ENCODE data around the gene BZW1. TPM values are rescaled to one million over a fixed set of nuclear protein-coding genes. Genes with fewer than 3 reads are reported as not detected.
A peak's percentile ranks its signal among the peaks of the same experiment; 100 is the strongest.
"Not testable (repeated sequence)": the region's sequence is repeated elsewhere in the genome, so short reads cannot be mapped to it uniquely, and the experiment has no call there.

BZW1 gene
- total and polyA plus RNA-seq, 2 experiments from 2014 or later, result 92.9 to 159 TPM

DNA sequence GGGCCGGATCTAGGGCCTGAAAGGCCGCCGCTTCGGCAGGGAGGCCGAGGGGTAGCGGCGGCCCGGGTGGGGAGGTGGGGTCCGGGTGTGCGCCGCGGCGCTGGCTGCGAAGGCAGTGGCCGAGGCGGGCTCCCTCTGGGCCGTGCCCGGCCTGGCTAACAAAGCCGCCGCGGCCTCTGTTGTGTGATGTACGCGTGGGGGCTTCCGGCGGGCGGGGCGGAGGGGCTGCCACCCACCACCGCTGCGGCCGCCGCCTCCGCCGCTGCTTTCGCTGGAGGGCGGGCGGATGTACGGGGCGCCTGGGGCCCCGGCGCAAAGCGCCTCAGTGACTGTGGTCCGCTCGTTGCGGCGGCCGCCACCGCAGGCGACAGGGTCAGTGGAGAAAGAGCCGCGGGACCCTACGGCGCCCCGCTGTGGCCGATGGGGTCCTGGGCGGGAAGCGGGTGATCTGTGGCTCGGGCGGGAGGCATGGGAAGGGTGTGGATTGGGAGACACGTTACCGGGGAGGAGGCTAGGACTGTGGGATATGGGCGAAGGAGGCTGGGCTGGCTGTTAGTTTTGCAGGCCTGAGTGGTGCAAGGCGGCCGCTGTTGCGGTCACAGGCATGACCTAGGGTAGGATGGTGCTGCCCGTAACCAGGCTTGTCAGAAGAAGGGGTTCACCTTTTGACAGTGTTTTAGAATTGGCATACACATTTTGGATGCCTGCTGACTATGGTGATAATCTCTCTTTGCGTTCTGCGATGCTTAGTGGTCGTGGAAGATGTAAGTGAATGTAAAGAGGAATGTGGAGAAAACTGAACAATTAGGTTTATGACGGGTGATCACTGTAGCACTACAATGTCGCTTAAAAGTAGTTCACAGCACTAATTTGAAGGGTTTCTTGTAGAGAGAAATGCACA lies 662 bp downstream of the BZW1 start:
- peak; percentile 72 to 85 for DNase-seq (ENCODE audit: low read depth in 1 of 2, low spot score in 1 of 2)
- Histone ChIP-seq H3K27me3 (no peaks in the 10 kb centered on the region), H3K9me3 (ENCODE audit: low read depth) (no peaks in the 10 kb centered on the region), H3K4me1 (ENCODE audit: low read depth) (peaks cover 23% of the 10 kb centered on the region), H3K36me3 (peaks cover 40% of the 10 kb centered on the region), H3K27ac (peak overlapping the region; percentile 97), H3K4me3 (peak overlapping the region; percentile 94)
- TF ChIP-seq, protein P1, sequence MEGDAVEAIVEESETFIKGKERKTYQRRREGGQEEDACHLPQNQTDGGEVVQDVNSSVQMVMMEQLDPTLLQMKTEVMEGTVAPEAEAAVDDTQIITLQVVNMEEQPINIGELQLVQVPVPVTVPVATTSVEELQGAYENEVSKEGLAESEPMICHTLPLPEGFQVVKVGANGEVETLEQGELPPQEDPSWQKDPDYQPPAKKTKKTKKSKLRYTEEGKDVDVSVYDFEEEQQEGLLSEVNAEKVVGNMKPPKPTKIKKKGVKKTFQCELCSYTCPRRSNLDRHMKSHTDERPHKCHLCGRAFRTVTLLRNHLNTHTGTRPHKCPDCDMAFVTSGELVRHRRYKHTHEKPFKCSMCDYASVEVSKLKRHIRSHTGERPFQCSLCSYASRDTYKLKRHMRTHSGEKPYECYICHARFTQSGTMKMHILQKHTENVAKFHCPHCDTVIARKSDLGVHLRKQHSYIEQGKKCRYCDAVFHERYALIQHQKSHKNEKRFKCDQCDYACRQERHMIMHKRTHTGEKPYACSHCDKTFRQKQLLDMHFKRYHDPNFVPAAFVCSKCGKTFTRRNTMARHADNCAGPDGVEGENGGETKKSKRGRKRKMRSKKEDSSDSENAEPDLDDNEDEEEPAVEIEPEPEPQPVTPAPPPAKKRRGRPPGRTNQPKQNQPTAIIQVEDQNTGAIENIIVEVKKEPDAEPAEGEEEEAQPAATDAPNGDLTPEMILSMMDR (IDR thresholded peaks at IDR 0.05; ENCODE audit: low read depth, low read length), result peak; percentile 56

DNA sequence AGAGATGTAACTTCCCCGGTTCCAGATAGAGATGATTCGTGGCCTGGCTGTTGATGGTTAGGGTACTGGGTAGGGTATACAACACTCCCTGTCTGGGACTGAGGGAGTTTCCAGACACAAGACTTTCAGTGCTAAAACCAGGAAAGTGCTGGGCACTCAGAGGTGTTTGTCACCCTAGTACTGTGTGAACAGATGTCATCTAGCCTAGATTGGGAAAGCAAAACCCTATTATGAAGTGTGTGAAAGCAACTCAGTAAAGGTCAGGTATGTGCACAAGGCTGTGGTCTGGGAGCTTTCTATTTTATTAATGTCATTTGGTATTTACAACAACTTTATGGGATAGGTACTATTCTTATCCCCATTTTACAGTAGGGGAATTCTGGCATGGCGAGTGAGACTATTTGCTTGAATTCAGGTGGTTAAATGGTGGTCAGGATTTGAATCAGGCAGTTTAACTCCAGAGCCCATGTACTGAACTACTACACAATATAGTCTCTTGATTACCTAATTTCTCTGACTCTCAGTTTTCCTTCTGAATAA lies 2.6 kb downstream of the BZW1 start:
- Histone ChIP-seq H3K9me3 (ENCODE audit: low read depth) (no peaks in the 10 kb centered on the region), H3K27me3 (no peaks in the 10 kb centered on the region), H3K36me3 (peaks cover 58% of the 10 kb centered on the region), H3K4me1 (ENCODE audit: low read depth) (peaks cover 23% of the 10 kb centered on the region), H3K27ac (no peak overlapping the region), H3K4me3 (no peak overlapping the region)
- TF ChIP-seq, protein P1 (IDR thresholded peaks at IDR 0.05; ENCODE audit: low read depth, low read length), result no peak
- DNase-seq (ENCODE audit: low read depth in 1 of 2, low spot score in 1 of 2), result no peak

DNA sequence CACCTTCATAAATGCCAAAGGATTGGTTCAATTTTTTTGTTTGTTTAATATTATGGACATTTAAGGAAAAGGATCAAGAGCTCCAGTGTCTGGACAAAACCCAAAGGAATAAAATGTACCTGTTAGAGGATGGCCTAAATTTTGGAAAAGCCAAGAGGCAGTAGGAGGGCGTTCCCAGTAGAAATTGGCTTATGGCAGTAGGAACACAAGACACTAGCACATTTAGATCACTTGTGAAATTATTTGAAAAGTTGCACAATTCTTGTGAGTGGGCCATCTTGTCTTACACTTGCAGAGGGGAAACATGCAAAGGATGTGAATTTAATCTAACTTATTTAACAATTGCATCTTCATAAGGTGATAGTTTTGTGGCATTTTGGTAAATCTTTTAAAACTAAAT lies 3.2 kb downstream of the BZW1 start:
- Histone ChIP-seq H3K27me3 (no peaks in the 10 kb centered on the region), H3K27ac (no peak overlapping the region), H3K36me3 (peaks cover 64% of the 10 kb centered on the region), H3K4me1 (ENCODE audit: low read depth) (peaks cover 23% of the 10 kb centered on the region), H3K9me3 (ENCODE audit: low read depth) (no peaks in the 10 kb centered on the region), H3K4me3 (no peak overlapping the region)
- DNase-seq (ENCODE audit: low read depth in 1 of 2, low spot score in 1 of 2), result peak in 1 of 2 donors; percentile 59
- TF ChIP-seq, protein P1 (IDR thresholded peaks at IDR 0.05; ENCODE audit: low read depth, low read length), result no peak

DNA sequence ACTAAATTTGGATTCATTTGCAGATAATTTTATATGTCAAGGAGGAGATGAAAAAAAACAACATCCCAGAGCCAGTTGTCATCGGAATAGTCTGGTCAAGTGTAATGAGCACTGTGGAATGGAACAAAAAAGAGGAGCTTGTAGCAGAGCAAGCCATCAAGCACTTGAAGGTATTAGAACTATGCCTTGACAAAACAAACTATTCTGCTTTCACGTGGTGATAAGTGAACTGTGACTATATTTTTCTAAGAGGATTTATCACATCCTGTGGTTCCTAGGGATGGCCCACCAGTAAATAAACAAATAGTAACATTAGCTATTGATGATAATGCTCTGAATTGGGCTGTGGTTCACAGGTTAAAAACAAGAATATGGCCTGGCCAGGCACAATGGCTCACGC lies 7.0 kb downstream of the BZW1 start:
- H3K27me3 ChIP-seq; H3K4me1 ChIP-seq (ENCODE audit: low read depth); H3K4me3 ChIP-seq; DNase-seq (ENCODE audit: low read depth in 1 of 2, low spot score in 1 of 2); H3K27ac ChIP-seq; H3K9me3 ChIP-seq (ENCODE audit: low read depth): not testable (repeated sequence)
- H3K36me3 ChIP-seq, result peaks cover 80% of the 10 kb centered on the region

DNA sequence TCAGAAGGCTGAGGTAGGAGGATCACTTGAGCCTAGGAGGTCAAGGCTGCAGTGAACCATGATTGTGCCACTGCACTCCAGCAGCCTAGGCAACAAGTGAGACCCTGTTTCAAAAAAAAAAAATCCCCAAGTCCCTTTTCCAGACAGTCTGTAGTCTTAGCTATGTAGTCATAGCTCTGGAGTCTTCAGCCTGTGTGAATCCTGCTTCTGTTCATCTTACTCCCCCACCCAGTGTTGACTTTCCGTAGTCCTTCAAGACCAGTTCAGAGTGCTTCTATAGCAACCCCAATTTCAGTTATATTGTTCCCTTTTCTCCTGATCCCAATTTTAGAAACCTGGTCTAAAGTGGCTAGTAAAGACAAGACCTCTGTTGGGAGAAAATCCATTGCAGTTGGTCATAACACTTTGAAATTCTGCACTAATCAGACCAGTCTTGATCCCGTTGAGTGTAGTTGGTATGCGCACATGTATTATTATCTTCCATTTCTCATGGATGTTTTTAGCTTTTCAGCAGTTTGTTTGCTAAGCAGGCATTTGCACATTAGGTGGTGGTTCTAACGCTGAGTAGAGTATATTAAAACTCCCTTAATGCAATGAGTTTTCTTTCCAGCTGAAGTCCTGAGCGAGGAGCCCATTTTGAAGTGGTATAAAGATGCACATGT lies 9.0 kb downstream of the BZW1 start:
- H3K4me3 ChIP-seq, result no peak overlapping the region
- no peaks in the 10 kb centered on the region for H3K27me3 ChIP-seq
- H3K4me1 ChIP-seq (ENCODE audit: low read depth), result no peaks in the 10 kb centered on the region
- no peak overlapping the region for H3K27ac ChIP-seq
- TF ChIP-seq, protein P1 (IDR thresholded peaks at IDR 0.05; ENCODE audit: low read depth, low read length), result no peak
- DNase-seq (ENCODE audit: low read depth in 1 of 2, low spot score in 1 of 2), result no peak
- no peaks in the 10 kb centered on the region for H3K9me3 ChIP-seq (ENCODE audit: low read depth)
- H3K36me3 ChIP-seq, result peaks cover 62% of the 10 kb centered on the region

Data from cardiac muscle cell (in vitro differentiated cells and primary cell).